Activated CD4-positive, CD25-positive, alpha-beta regulatory T cell treated with anti-CD3 and anti-CD28 coated beads, Interleukin-2, amount 50 U/mL, for 72 hours (primary cell): ENCODE data around the gene HMGN3.
"Not testable (repeated sequence)": the region's sequence is repeated elsewhere in the genome, so short reads cannot be mapped to it uniquely, and the experiment has no call there.

Experiments
- DNase-seq: peaks from one replicate; pipeline ENCODE4 v3.0.0; 2021

HMGN3 gene

GRCh38 chr6:79234150-79235022 lies at the start of gene HMGN3:
Gene HMGN3 (minus strand): TSS chr6:79234682.
- peak; percentile 88 for DNase-seq

- DNase-seq, result no peak
Observed at GRCh38 chr6:79280756-79281155, 46.3 kb upstream of the HMGN3 start.

GRCh38 chr6:79277109-79277508 lies 42.6 kb upstream of the HMGN3 start:
- DNase-seq, result no peak

- no peak for DNase-seq
Observed at GRCh38 chr6:79269877-79270276, 35.4 kb upstream of the HMGN3 start.

GRCh38 chr6:79267128-79267527 lies 32.6 kb upstream of the HMGN3 start:
- no peak for DNase-seq

- DNase-seq, result no peak
Observed at GRCh38 chr6:79266051-79266450, 31.6 kb upstream of the HMGN3 start.

- DNase-seq, result no peak
Observed at GRCh38 chr6:79263359-79263758, 28.9 kb upstream of the HMGN3 start.

GRCh38 chr6:79261666-79262065 lies 27.2 kb upstream of the HMGN3 start:
- no peak for DNase-seq

GRCh38 chr6:79260772-79261171 lies 26.3 kb upstream of the HMGN3 start:
- DNase-seq, result no peak

GRCh38 chr6:79257381-79258205 lies 23.1 kb upstream of the HMGN3 start:
- DNase-seq, result no peak

GRCh38 chr6:79256770-79257169 lies 22.3 kb upstream of the HMGN3 start:
- DNase-seq, result not testable (repeated sequence)

GRCh38 chr6:79255086-79255485 lies 20.6 kb upstream of the HMGN3 start:
- not testable (repeated sequence) for DNase-seq

- no peak for DNase-seq
Observed at GRCh38 chr6:79250559-79250958, 16.1 kb upstream of the HMGN3 start.

GRCh38 chr6:79250107-79250514 lies 15.6 kb upstream of the HMGN3 start:
- no peak for DNase-seq

GRCh38 chr6:79249136-79249535 lies 14.7 kb upstream of the HMGN3 start:
- DNase-seq, result no peak

- DNase-seq, result no peak
Observed at GRCh38 chr6:79246891-79247290, 12.4 kb upstream of the HMGN3 start.

- DNase-seq, result no peak
Observed at GRCh38 chr6:79241228-79241627, 6.7 kb upstream of the HMGN3 start.

GRCh38 chr6:79240509-79240908 lies 6.0 kb upstream of the HMGN3 start:
- DNase-seq, result no peak

GRCh38 chr6:79239536-79240168 lies 5.2 kb upstream of the HMGN3 start:
- no peak for DNase-seq

- no peak for DNase-seq
Observed at GRCh38 chr6:79238919-79239318, 4.4 kb upstream of the HMGN3 start.

- DNase-seq, result no peak
Observed at GRCh38 chr6:79236711-79237110, 2.2 kb upstream of the HMGN3 start.

- DNase-seq, result peak; percentile 72
Observed at GRCh38 chr6:79233611-79234149, 802 bp downstream of the HMGN3 start.
